Activated CD4-positive, CD25-positive, alpha-beta regulatory T cell (primary cell): ENCODE results near the gene NOPCHAP1.

ENCODE experiments used
- DNase-seq, 4 experiments: peaks; one replicate each; lab custom pipeline; 2025; lab: John Stamatoyannopoulos, UW

NOPCHAP1 gene

DNA sequence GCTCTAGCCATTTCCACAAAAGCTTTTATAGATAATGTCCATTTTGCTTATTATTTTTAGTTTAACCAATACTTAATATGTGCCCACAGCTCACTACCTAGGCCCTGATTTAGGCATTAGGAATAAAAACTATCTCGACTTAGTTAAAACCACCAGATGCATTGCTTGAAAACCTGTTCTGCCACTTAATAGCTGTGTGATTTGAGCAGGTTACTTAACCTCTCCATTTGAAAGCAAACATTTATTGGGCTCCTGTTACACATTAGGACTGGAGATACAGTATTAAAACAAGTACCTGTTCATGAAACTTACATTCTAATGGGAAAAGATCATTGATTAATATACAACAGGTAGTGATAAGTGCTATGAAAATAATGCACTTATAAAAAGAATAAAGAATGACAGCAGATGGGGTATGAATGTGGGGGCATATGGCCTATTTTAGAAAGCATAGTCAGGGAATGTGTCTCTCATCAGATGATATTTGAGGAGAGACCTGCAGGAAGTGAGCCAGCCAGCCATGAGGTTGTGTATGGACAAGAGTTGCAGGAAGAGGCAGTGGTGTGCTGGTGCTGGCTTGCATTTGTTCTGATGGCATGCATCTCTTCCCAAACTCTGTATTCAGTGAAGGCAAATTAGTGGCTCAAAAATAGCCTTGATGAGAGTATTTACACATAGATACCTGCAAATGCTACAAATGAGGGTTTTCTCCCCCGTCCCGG, 34.3 kb downstream of the NOPCHAP1 start:
- no peak for DNase-seq

- DNase-seq: no peak
These were observed 38.8 kb downstream of the NOPCHAP1 start for GRCh38 chr12:105024928-105025327.

DNA sequence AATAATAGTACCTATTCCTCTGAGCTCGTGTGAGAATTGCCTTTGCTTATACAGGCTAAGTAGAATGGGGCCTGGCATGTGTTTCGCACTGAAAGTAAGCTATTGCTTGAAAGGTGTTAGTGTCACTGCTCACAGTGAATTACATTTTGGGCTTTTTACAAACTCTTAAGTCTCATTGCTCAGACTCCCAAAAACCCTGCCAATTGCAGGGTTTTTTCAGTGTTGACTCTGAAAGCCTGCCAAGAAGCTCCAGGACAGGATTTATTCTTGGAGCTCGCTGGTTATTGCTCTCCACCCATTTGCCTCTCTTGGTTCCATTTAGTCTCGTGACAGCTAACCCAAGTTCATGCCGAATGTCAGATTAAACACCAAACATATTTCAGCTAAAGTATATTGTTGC, 39.8 kb downstream of the NOPCHAP1 start:
- DNase-seq: no peak

DNA sequence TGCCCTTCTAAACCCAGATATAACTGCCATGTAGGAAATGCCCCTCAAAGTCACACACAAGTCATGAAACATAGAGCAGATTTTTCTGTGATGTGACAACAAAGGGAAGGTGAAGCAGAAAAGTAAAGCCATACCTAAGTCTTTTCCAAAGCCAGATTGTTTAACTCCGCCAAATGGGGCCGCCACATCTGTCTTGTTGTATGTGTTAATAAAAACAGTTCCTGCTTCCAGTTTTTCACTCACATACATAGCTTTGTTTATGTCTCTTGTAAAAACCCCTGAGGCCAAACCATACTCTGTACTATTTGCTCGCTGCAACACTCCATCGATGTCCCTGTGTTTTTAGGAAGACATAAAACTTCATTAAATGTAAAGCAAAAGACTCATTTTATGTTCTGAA, 40.3 kb downstream of the NOPCHAP1 start:
- DNase-seq: no peak

GRCh38 chr12:105030820-105031807, 45.0 kb downstream of the NOPCHAP1 start:
- DNase-seq: no peak

GRCh38 chr12:105032703-105033357, 46.7 kb downstream of the NOPCHAP1 start:
- no peak for DNase-seq

DNA sequence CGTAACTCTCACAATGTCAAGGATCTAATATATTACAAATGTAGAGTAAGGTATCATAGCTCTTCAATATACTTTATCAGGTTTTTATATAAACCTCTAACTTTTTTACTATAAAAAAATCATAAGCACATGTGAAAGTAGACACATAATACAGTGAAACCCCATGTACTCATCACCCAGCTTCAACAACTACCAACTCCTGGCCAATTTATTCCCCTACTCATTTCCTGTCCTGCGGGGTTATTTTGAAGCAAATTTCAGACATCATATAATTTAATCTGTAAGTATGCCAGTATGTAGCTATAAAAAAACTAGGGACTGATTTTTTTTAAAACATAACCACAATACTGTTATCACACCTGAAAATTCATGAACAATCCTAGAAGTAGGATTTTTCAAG, 47.7 kb downstream of the NOPCHAP1 start:
- DNase-seq: no peak
